Skin of body (tissue), 2 donors: ENCODE results near the gene PRELP. TPM values are rescaled to one million over a fixed set of nuclear protein-coding genes. Genes with fewer than 3 reads are reported as not detected.
"Not testable (repeated sequence)": the region's sequence is repeated elsewhere in the genome, so short reads cannot be mapped to it uniquely, and the experiment has no call there.

Source experiments
- DNase-seq: peaks from one replicate; lab custom pipeline; 2025; lab: John Stamatoyannopoulos, UW
- total RNA-seq: library from RNA; depleted of rRNA; stranded (reverse); fragments of >200 nt; gene quantifications from one replicate; pipeline ENCODE4 v1.2.3, GENCODE V29; 2014

The PRELP gene
- total RNA-seq, 1 donor from 2014 or later: 5.5 TPM

- DNase-seq: no peak
Observed at GRCh38 chr1:203505526-203506204, 30.1 kb downstream of the PRELP start.

- DNase-seq: no peak
Observed at GRCh38 chr1:203506858-203507626, 31.4 kb downstream of the PRELP start.

GRCh38 chr1:203507759-203508158, 32.2 kb downstream of the PRELP start:
- DNase-seq: no peak

GRCh38 chr1:203508463-203509073, 33.0 kb downstream of the PRELP start:
- no peak for DNase-seq

GRCh38 chr1:203509135-203509534, 33.5 kb downstream of the PRELP start:
- DNase-seq: no peak

- no peak for DNase-seq
Observed at GRCh38 chr1:203511513-203511912, 35.9 kb downstream of the PRELP start.

- DNase-seq: no peak
Observed at GRCh38 chr1:203511930-203512329, 36.3 kb downstream of the PRELP start.

- DNase-seq: no peak
Observed at GRCh38 chr1:203512517-203512847, 36.9 kb downstream of the PRELP start.

- no peak for DNase-seq
Observed at GRCh38 chr1:203512848-203513584, 37.4 kb downstream of the PRELP start.

- no peak for DNase-seq
Observed at GRCh38 chr1:203513585-203514031, 38.0 kb downstream of the PRELP start.

- no peak for DNase-seq
Observed at GRCh38 chr1:203516184-203516583, 40.6 kb downstream of the PRELP start.

GRCh38 chr1:203516906-203517305, 41.3 kb downstream of the PRELP start:
- DNase-seq: no peak

GRCh38 chr1:203517426-203518110, 42.0 kb downstream of the PRELP start:
- DNase-seq: no peak

- DNase-seq: not testable (repeated sequence)
Observed at GRCh38 chr1:203518139-203518538, 42.5 kb downstream of the PRELP start.

- no peak for DNase-seq
Observed at GRCh38 chr1:203518541-203518940, 42.9 kb downstream of the PRELP start.

GRCh38 chr1:203519053-203519840, 43.6 kb downstream of the PRELP start:
- no peak for DNase-seq

- DNase-seq: no peak
Observed at GRCh38 chr1:203519896-203520295, 44.3 kb downstream of the PRELP start.

GRCh38 chr1:203520315-203520714, 44.7 kb downstream of the PRELP start:
- DNase-seq: no peak

GRCh38 chr1:203521074-203521794, 45.6 kb downstream of the PRELP start:
- DNase-seq: no peak

GRCh38 chr1:203521812-203522211, 46.2 kb downstream of the PRELP start:
- DNase-seq: no peak
